IMR-90 (cell line): ENCODE results near the gene PSMB2.

Experiments
- CEBPB ChIP-seq: IDR thresholded peaks from 2 replicates; pipeline ENCODE4 v1.6.1; 2012; ENCODE audit warnings: low read depth, low read length, improper control_type of control experiment
- MAFK ChIP-seq: IDR thresholded peaks from 2 replicates; pipeline ENCODE4 v1.6.1; 2012; ENCODE audit warnings: low read depth, low read length, improper control_type of control experiment
- NFE2L2 ChIP-seq: fragments of 150-350 bp; IDR thresholded peaks from 2 replicates; pipeline ENCODE4 v1.6.1; 2016; ENCODE audit warnings: low read depth, mild to moderate bottlenecking, low read length
- POLR2A ChIP-seq: IDR thresholded peaks from 2 replicates; pipeline ENCODE4 v1.6.1; 2012; ENCODE audit warnings: mild to moderate bottlenecking, low read depth, low read length
- RCOR1 ChIP-seq: IDR thresholded peaks from 2 replicates; pipeline ENCODE4 v1.6.1; 2012; ENCODE audit warnings: mild to moderate bottlenecking, low read length, improper control_type of control experiment; ENCODE audit not compliant: insufficient replicate concordance
- RFX5 ChIP-seq: IDR thresholded peaks from 2 replicates; pipeline ENCODE4 v1.8.0; 2012; ENCODE audit warnings: low read depth, mild to moderate bottlenecking, low read length, moderate library complexity
- SMC3 ChIP-seq: fragments of 150-350 bp; IDR thresholded peaks from 2 replicates; pipeline ENCODE4 v1.6.1; 2016; ENCODE audit warnings: low read depth, mild to moderate bottlenecking, antibody characterized with exemption, low read length, moderate library complexity
- TF ChIP-seq, protein P1 (sequence below): conservative IDR thresholded peaks from 2 replicates; pipeline ENCODE4 v1.5.1; 2012; ENCODE audit warnings: mild to moderate bottlenecking, low read depth, low read length, improper control_type of control experiment
- TF ChIP-seq, protein P2 (sequence below): fragments of 150-350 bp; IDR thresholded peaks from 2 replicates; pipeline ENCODE4 v1.6.1; 2017; ENCODE audit warnings: mild to moderate bottlenecking, antibody characterized with exemption, low read length, low read depth
- TF ChIP-seq, protein P3 (sequence below): fragments of 150-350 bp; IDR thresholded peaks from 2 replicates; pipeline ENCODE4 v1.6.1; 2016; ENCODE audit warnings: low read depth, mild to moderate bottlenecking, low read length, moderate library complexity, borderline replicate concordance

DNA sequence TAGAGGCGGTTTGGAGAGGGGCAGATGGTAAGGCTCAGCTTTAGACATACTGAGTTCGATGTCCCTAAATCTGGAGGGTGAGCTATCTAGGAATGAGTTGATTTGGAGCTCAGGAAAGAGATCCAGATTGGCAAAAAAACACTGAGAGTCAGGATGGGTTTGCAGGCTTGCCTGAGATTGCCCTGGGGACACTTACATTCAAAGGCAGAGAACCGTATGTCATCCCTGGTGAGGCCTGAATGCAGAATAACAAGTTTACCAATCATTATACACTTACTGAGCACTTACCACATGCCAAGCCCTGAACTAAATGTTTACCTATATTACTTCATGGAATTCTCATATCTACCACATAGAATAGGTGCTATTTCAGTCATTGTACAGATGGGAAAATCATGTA, 40.7 kb downstream of the PSMB2 start:
- TF ChIP-seq, protein P1, sequence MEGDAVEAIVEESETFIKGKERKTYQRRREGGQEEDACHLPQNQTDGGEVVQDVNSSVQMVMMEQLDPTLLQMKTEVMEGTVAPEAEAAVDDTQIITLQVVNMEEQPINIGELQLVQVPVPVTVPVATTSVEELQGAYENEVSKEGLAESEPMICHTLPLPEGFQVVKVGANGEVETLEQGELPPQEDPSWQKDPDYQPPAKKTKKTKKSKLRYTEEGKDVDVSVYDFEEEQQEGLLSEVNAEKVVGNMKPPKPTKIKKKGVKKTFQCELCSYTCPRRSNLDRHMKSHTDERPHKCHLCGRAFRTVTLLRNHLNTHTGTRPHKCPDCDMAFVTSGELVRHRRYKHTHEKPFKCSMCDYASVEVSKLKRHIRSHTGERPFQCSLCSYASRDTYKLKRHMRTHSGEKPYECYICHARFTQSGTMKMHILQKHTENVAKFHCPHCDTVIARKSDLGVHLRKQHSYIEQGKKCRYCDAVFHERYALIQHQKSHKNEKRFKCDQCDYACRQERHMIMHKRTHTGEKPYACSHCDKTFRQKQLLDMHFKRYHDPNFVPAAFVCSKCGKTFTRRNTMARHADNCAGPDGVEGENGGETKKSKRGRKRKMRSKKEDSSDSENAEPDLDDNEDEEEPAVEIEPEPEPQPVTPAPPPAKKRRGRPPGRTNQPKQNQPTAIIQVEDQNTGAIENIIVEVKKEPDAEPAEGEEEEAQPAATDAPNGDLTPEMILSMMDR: no peak
- TF ChIP-seq, protein P2, sequence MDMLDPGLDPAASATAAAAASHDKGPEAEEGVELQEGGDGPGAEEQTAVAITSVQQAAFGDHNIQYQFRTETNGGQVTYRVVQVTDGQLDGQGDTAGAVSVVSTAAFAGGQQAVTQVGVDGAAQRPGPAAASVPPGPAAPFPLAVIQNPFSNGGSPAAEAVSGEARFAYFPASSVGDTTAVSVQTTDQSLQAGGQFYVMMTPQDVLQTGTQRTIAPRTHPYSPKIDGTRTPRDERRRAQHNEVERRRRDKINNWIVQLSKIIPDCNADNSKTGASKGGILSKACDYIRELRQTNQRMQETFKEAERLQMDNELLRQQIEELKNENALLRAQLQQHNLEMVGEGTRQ: no peak
- TF ChIP-seq POLR2A (no peak), MAFK (no peak), CEBPB (no peak), RCOR1 (no peak), RFX5 (no peak), SMC3 (no peak), NFE2L2 (no peak)
- TF ChIP-seq, protein P3, sequence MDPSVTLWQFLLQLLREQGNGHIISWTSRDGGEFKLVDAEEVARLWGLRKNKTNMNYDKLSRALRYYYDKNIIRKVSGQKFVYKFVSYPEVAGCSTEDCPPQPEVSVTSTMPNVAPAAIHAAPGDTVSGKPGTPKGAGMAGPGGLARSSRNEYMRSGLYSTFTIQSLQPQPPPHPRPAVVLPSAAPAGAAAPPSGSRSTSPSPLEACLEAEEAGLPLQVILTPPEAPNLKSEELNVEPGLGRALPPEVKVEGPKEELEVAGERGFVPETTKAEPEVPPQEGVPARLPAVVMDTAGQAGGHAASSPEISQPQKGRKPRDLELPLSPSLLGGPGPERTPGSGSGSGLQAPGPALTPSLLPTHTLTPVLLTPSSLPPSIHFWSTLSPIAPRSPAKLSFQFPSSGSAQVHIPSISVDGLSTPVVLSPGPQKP: no peak
